CD14-positive monocyte (primary cell): ENCODE data around the gene SLC1A1. TPM values are rescaled to one million over a fixed set of nuclear protein-coding genes. Genes with fewer than 3 reads are reported as not detected.

Source experiments
- DNase-seq, 3 donors: peaks; one replicate each; pipeline ENCODE4 v3.0.0-alpha.2; 2011 to 2022
- H2AFZ ChIP-seq: 2 replicates; pipeline ENCODE4 v1.6.0; 2012; ENCODE audit warnings: mild to moderate bottlenecking, low read depth, low read length, inconsistent platforms; ENCODE audit not compliant: insufficient read depth, poor library complexity, severe bottlenecking
- H3K27ac ChIP-seq, 2 donors: 1 replicate in 1 of 2; 2 replicates in 1 of 2; pipeline ENCODE4 v1.5.1; 2012 to 2013; ENCODE audit warnings: low read length in 2 of 2, control low read depth in 1 of 2, inconsistent platforms in 1 of 2, low read depth in 1 of 2, mild to moderate bottlenecking in 1 of 2
- H3K27me3 ChIP-seq, 2 donors: one replicate each; pipeline versions ENCODE4 v1.6.0 to v1.6.1; 2011 to 2013; ENCODE audit warnings: low read length in 2 of 2; ENCODE audit not compliant: control insufficient read depth in 2 of 2, insufficient read depth in 2 of 2
- H3K36me3 ChIP-seq, 2 donors: replicated peaks in 1 of 2; 1 replicate in 1 of 2; 2 replicates in 1 of 2; pipeline versions ENCODE4 v1.5.1 to v1.6.1; 2012 to 2013; ENCODE audit warnings: low read length in 2 of 2, control low read depth in 1 of 2, inconsistent platforms in 1 of 2, mild to moderate bottlenecking in 1 of 2; ENCODE audit not compliant: insufficient read depth in 2 of 2, control insufficient read depth in 1 of 2
- H3K4me1 ChIP-seq, 2 donors: 1 replicate in 1 of 2; 2 replicates in 1 of 2; pipeline versions ENCODE4 v1.5.1 to v1.6.1; 2012 to 2013; ENCODE audit warnings: low read length in 2 of 2, control low read depth in 1 of 2, inconsistent platforms in 1 of 2, mild to moderate bottlenecking in 1 of 2, moderate library complexity in 1 of 2; ENCODE audit not compliant: insufficient read depth in 2 of 2, control insufficient read depth in 1 of 2
- H3K4me2 ChIP-seq: replicated peaks from 2 replicates; pipeline ENCODE3; 2012; ENCODE audit warnings: low read length, moderate library complexity, mild to moderate bottlenecking; ENCODE audit not compliant: poor library complexity, severe bottlenecking; ENCODE audit errors: extremely low read depth
- H3K4me3 ChIP-seq, 3 experiments: fragments of 200-600 bp in 1 of 3; sonication (generic) in 1 of 3; replicated peaks in 1 of 3; 1 replicate in 2 of 3; 2 replicates in 1 of 3; pipeline ENCODE4 v1.5.1; 2011 to 2013; ENCODE audit warnings: low read length in 3 of 3, mild to moderate bottlenecking in 3 of 3, control low read depth in 2 of 3, low read depth in 2 of 3, inconsistent platforms in 1 of 3, moderate library complexity in 1 of 3
- H3K79me2 ChIP-seq: 2 replicates; pipeline ENCODE4 v1.6.0; 2012; ENCODE audit warnings: mild to moderate bottlenecking, control low read depth, inconsistent platforms, low read length, moderate library complexity; ENCODE audit not compliant: insufficient read depth
- H3K9ac ChIP-seq: 2 replicates; pipeline ENCODE4 v1.6.0; 2017; ENCODE audit warnings: low read length, mild to moderate bottlenecking; ENCODE audit not compliant: insufficient read depth, poor library complexity, severe bottlenecking
- H3K9me3 ChIP-seq, 2 donors: replicated peaks in 1 of 2; 1 replicate in 1 of 2; 2 replicates in 1 of 2; pipeline versions ENCODE4 v1.5.1 to v1.6.1; 2012 to 2013; ENCODE audit warnings: low read length in 2 of 2, control low read depth in 1 of 2; ENCODE audit not compliant: control insufficient read depth in 1 of 2, insufficient read depth in 1 of 2
- H4K20me1 ChIP-seq: 2 replicates; pipeline ENCODE4 v1.6.0; 2012; ENCODE audit warnings: mild to moderate bottlenecking, low read length, control low read depth, moderate library complexity; ENCODE audit not compliant: insufficient read depth
- H3K27ac Mint-ChIP-seq, 7 donors: one replicate each; pipeline ENCODE4 v1.8.0; 2020; ENCODE audit warnings: mild to moderate bottlenecking in 7 of 7, mixed read lengths in 7 of 7, moderate library complexity in 6 of 7, inconsistent platforms in 2 of 7
- H3K27me3 Mint-ChIP-seq, 3 donors: one replicate each; pipeline ENCODE4 v1.8.0; 2021 to 2022; ENCODE audit warnings: low read depth in 3 of 3, mild to moderate bottlenecking in 3 of 3, mixed read lengths in 3 of 3, moderate library complexity in 3 of 3, inconsistent platforms in 1 of 3
- H3K36me3 Mint-ChIP-seq, 2 donors: one replicate each; pipeline ENCODE4 v1.8.0; 2020; ENCODE audit warnings: mixed read lengths in 2 of 2, inconsistent platforms in 1 of 2, mild to moderate bottlenecking in 1 of 2
- H3K4me1 Mint-ChIP-seq: one replicate; pipeline ENCODE4 v1.8.0; 2020; ENCODE audit warnings: mild to moderate bottlenecking, mixed read lengths
- H3K4me3 Mint-ChIP-seq, 2 donors: one replicate each; pipeline ENCODE4 v1.8.0; 2020; ENCODE audit warnings: mild to moderate bottlenecking in 2 of 2, mixed read lengths in 2 of 2, moderate library complexity in 1 of 2
- H3K9me3 Mint-ChIP-seq, 7 donors: one replicate each; pipeline ENCODE4 v1.8.0; 2020 to 2022; ENCODE audit warnings: mixed read lengths in 7 of 7, mild to moderate bottlenecking in 6 of 7, moderate library complexity in 6 of 7, inconsistent platforms in 2 of 7
- WGBS: methylation state at CpG from one replicate; pipeline ENCODE4 v1.1.5; 2013; ENCODE audit warnings: missing lambda C conversion rate; ENCODE audit not compliant: insufficient coverage; 5-methylcytosine and 5-hydroxymethylcytosine counted together
- intact Hi-C, 2 donors: fragments of 100-400 bp; cut with micrococcal nuclease; formaldehyde crosslinking; loops; one replicate each; pipeline versions ENCODE4 v1.15.0 to v1.15.1; 2023
- polyA plus RNA-seq, 3 donors: library from polyadenylated mRNA; depleted of rRNA in 1 of 3; unstranded in 2 of 3; stranded (reverse) in 1 of 3; fragments of 300-500 nt in 2 of 3; fragments of >200 nt in 1 of 3; fragmentation: Illumina TruSeq in 2 of 3; gene quantifications; 1 replicate in 2 of 3; 2 replicates in 1 of 3; pipeline ENCODE4 v1.2.3, GENCODE V29; 2012 to 2021
- TF ChIP-seq, protein P1 (sequence below): fragments of 200-600 bp; IDR thresholded peaks from one replicate; pipeline ENCODE4 v1.8.0; 2022; ENCODE audit warnings: antibody characterized with exemption, mild to moderate bottlenecking

Gene SLC1A1
- polyA plus RNA-seq, 3 donors: not detected

DNA sequence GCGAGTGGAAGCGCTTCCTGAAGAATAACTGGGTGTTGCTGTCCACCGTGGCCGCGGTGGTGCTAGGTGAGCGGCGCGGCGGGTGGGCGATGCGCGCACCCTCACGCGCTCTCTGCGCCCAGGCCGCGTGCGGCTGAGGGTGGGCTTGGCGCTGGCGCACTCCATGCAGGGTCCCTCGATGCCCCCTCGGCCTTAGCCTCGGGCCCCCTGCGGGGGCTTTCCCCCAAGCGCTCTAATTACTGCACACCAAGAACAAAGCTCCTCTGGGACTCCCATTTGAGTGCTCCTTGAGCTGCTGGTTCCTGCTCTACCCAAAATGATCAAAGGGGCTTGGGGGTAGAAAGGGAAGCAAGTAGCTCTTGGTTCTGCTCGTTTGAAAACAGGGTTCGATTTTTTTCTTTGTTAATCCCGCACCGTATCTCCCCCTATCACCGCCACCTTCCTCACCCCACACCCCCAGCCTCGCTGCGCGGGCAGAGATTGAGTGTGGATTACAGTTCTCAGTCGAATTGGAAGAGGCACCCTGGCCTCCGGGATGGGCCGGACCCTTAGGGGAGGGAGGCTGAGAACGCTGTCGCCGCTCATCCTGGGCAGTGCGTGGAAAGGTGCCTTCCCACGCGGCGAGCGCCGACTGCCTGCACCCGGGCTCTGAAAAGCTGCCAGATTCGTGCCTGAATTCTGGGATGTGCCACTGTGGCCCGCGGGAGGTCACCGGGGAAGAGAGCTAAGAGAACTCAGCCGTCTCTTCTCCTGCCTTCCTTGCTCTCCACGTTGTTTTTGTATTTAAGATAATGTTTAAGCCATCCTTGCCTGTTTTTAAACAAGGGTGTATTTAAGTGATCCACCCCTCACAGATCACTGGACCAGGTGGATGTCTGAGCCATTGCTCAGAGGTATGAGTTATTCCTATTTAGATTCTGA, 697 bp downstream of the SLC1A1 start:
- H3K9me3 ChIP-seq: peaks cover 0 to 12% of the 10 kb centered on the region in 2 donors
- H3K9ac ChIP-seq: no peak overlapping the region
- TF ChIP-seq, protein P1, sequence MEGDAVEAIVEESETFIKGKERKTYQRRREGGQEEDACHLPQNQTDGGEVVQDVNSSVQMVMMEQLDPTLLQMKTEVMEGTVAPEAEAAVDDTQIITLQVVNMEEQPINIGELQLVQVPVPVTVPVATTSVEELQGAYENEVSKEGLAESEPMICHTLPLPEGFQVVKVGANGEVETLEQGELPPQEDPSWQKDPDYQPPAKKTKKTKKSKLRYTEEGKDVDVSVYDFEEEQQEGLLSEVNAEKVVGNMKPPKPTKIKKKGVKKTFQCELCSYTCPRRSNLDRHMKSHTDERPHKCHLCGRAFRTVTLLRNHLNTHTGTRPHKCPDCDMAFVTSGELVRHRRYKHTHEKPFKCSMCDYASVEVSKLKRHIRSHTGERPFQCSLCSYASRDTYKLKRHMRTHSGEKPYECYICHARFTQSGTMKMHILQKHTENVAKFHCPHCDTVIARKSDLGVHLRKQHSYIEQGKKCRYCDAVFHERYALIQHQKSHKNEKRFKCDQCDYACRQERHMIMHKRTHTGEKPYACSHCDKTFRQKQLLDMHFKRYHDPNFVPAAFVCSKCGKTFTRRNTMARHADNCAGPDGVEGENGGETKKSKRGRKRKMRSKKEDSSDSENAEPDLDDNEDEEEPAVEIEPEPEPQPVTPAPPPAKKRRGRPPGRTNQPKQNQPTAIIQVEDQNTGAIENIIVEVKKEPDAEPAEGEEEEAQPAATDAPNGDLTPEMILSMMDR: no peak
- DNase-seq: no peak
- H3K36me3 ChIP-seq: no peaks in the 10 kb centered on the region
- H3K4me1 Mint-ChIP-seq: peaks cover 17% of the 10 kb centered on the region
- no peak overlapping the region for H3K27ac ChIP-seq
- H3K4me3 ChIP-seq: peak overlapping the region in 1 of 3 experiments; percentile 59
- intact Hi-C loops: no loop called here
- H3K4me1 ChIP-seq: peaks cover 0 to 6% of the 10 kb centered on the region in 2 donors
- H2AFZ ChIP-seq: peak overlapping the region; percentile 35
- H3K27ac Mint-ChIP-seq: no peak overlapping the region
- peaks cover 0 to 7% (median 3%) of the 10 kb centered on the region in 7 donors for H3K9me3 Mint-ChIP-seq
- peak overlapping the region; percentile 59 to 86 for H3K4me3 Mint-ChIP-seq
- peaks cover 50 to 58% (median 51%) of the 10 kb centered on the region in 3 donors for H3K27me3 Mint-ChIP-seq
- no peaks in the 10 kb centered on the region for H3K79me2 ChIP-seq
- H3K4me2 ChIP-seq: peak overlapping the region; percentile 70
- H3K27me3 ChIP-seq: peaks cover 36 to 46% of the 10 kb centered on the region in 2 donors
- no peaks in the 10 kb centered on the region for H4K20me1 ChIP-seq
- 2% methylated on average over 35 of the region's 52 CpGs for WGBS
- H3K36me3 Mint-ChIP-seq: no peaks in the 10 kb centered on the region

DNA sequence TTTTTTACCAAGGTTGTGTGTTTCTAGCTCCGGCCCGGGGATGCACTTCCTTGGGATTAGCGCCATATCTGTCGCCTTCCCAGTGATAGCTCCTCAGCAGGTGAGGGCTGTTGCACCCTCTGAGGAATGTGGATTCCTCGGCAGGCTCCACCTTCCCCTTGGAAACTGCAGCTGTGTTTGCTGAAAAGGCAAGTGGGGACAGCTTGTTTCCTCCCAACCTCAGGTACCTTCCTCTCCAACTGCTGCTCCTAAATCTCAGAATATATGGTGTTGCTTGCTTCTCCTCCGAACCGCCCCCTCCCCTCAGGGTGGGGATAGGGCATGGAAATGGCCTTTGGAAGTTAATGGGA, 1.3 kb downstream of the SLC1A1 start:
- DNase-seq: no peak
- no peak overlapping the region for H3K9ac ChIP-seq
- no peaks in the 10 kb centered on the region for H4K20me1 ChIP-seq
- intact Hi-C loops: no loop called here
- no peak overlapping the region for H3K4me3 ChIP-seq
- peaks cover 36 to 46% of the 10 kb centered on the region in 2 donors for H3K27me3 ChIP-seq
- no CpG with 5 or more reads among the region's 7 CpGs for WGBS
- Mint-ChIP-seq H3K36me3 (no peaks in the 10 kb centered on the region), H3K27ac (no peak overlapping the region), H3K4me1 (peaks cover 14% of the 10 kb centered on the region), H3K4me3 (peak overlapping the region in 1 of 2 donors; percentile 86), H3K27me3 (peaks cover 50 to 61% (median 53%) of the 10 kb centered on the region in 3 donors), H3K9me3 (peaks cover 0 to 7% (median 3%) of the 10 kb centered on the region in 7 donors)
- TF ChIP-seq, protein P1: no peak
- H3K9me3 ChIP-seq: peaks cover 0 to 12% of the 10 kb centered on the region in 2 donors
- H3K4me2 ChIP-seq: no peak overlapping the region
- no peaks in the 10 kb centered on the region for H3K79me2 ChIP-seq
- no peaks in the 10 kb centered on the region for H3K36me3 ChIP-seq
- H3K27ac ChIP-seq: no peak overlapping the region
- H2AFZ ChIP-seq: no peak overlapping the region
- H3K4me1 ChIP-seq: peaks cover 0 to 6% of the 10 kb centered on the region in 2 donors
